GM12878 (cell line): Measurements from ENCODE around the gene LTBP3. TPM values are rescaled to one million over a fixed set of nuclear protein-coding genes. Genes with fewer than 3 reads are reported as not detected.

Source experiments
- BMI1 ChIP-seq: fragments of 450-650 bp; IDR thresholded peaks from 2 replicates; pipeline ENCODE4 v1.6.1; 2016; ENCODE audit warnings: mild to moderate bottlenecking, moderate library complexity, borderline replicate concordance
- CHD1 ChIP-seq: IDR thresholded peaks from 2 replicates; pipeline ENCODE4 v1.6.1; 2012; ENCODE audit warnings: low read depth, low read length, improper control_type of control experiment
- CREM ChIP-seq: IDR thresholded peaks from 2 replicates; pipeline ENCODE4 v1.6.1; 2014; ENCODE audit warnings: antibody characterized with exemption, low read depth
- JUNB ChIP-seq: IDR thresholded peaks from 2 replicates; pipeline ENCODE4 v1.6.1; 2016; ENCODE audit warnings: antibody characterized with exemption, mild to moderate bottlenecking
- POLR2AphosphoS2 ChIP-seq: IDR thresholded peaks from 2 replicates; pipeline ENCODE4 v1.6.1; 2011; ENCODE audit warnings: low read depth, mild to moderate bottlenecking, low read length, improper control_type of control experiment, moderate library complexity
- POLR2AphosphoS5 ChIP-seq: IDR thresholded peaks from 2 replicates; pipeline ENCODE4 v1.6.1; 2011; ENCODE audit warnings: mild to moderate bottlenecking, low read length, inconsistent platforms
- PRDM15 ChIP-seq: fragments of 450-650 bp; formaldehyde crosslinking; IDR thresholded peaks from 2 replicates; pipeline ENCODE4 v1.4.0; 2020; ENCODE audit warnings: mild to moderate bottlenecking, moderate library complexity
- SMAD1 ChIP-seq: fragments of 450-650 bp; IDR thresholded peaks from 2 replicates; pipeline ENCODE4 v1.6.1; 2018; ENCODE audit warnings: mild to moderate bottlenecking, low read depth; ENCODE audit not compliant: partially characterized antibody
- SMC3 ChIP-seq: IDR thresholded peaks from 2 replicates; pipeline ENCODE4 v1.6.1; 2011; ENCODE audit warnings: low read length, improper control_type of control experiment, borderline replicate concordance
- SREBF2 ChIP-seq: IDR thresholded peaks from 2 replicates; pipeline ENCODE4 v1.6.1; 2012; ENCODE audit warnings: mild to moderate bottlenecking, low read length
- TBL1XR1 ChIP-seq: IDR thresholded peaks from 2 replicates; pipeline ENCODE4 v1.6.1; 2012; ENCODE audit warnings: low read depth, low read length, improper control_type of control experiment
- WRNIP1 ChIP-seq: IDR thresholded peaks from 2 replicates; pipeline ENCODE4 v1.6.1; 2011; ENCODE audit warnings: low read depth, low read length, improper control_type of control experiment, borderline replicate concordance
- ZBTB11 ChIP-seq: fragments of 450-650 bp; formaldehyde crosslinking; IDR thresholded peaks from 2 replicates; pipeline ENCODE4 v1.5.0; 2022; ENCODE audit warnings: mild to moderate bottlenecking, missing genetic modification characterization
- ZNF24 ChIP-seq: fragments of 450-650 bp; IDR thresholded peaks from 2 replicates; pipeline ENCODE4 v1.6.1; 2017; ENCODE audit warnings: antibody characterized with exemption, mild to moderate bottlenecking
- polyA plus RNA-seq, 11 experiments: library from polyadenylated mRNA; depleted of rRNA in 4 of 11; unstranded in 6 of 11; stranded (reverse) in 5 of 11; fragments of >200 nt; fragmentation: Nextera tagmentation in 4 of 11; fragmentation: Illumina TruSeq in 1 of 11; extraction: Ambion mirVana in 4 of 11; extraction: Trizol in 1 of 11; gene quantifications; 1 replicate in 1 of 11; 2 replicates in 10 of 11; pipeline versions ENCODE4 v1.2.1 to v1.2.3, GENCODE V29; 2011 to 2016; ENCODE audit warnings: inconsistent platforms in 2 of 11, missing spikeins in 2 of 11, low read depth in 1 of 11
- total RNA-seq, 4 experiments: library from RNA; depleted of rRNA in 3 of 4; stranded (reverse); fragments of >200 nt in 3 of 4; fragmentation: Illumina TruSeq in 1 of 4; extraction: Trizol in 1 of 4; gene quantifications; 2 replicates each; pipeline versions ENCODE4 v1.2.1 to v1.2.3, GENCODE V29; 2013 to 2021
- TF ChIP-seq, protein P1 (sequence below): fragments of 450-650 bp; formaldehyde crosslinking; IDR thresholded peaks from 2 replicates; pipeline ENCODE4 v1.4.0; 2022; ENCODE audit warnings: mild to moderate bottlenecking, moderate library complexity
- TF ChIP-seq, protein P2 (sequence below): fragments of 450-650 bp; conservative IDR thresholded peaks from 2 replicates; pipeline ENCODE4 v1.6.1; 2017; ENCODE audit warnings: mild to moderate bottlenecking, moderate library complexity

LTBP3 gene
- total and polyA plus RNA-seq, 10 of the 15 experiments (the other 5 are each of a cell fraction or from before 2014, with no cell fraction given): 2.2 to 12.2 (median 6.2) TPM; not detected in 2

GRCh38 chr11:65501472-65502273 lies 56.5 kb downstream of the LTBP3 start (continued):
- TF ChIP-seq, protein P1, sequence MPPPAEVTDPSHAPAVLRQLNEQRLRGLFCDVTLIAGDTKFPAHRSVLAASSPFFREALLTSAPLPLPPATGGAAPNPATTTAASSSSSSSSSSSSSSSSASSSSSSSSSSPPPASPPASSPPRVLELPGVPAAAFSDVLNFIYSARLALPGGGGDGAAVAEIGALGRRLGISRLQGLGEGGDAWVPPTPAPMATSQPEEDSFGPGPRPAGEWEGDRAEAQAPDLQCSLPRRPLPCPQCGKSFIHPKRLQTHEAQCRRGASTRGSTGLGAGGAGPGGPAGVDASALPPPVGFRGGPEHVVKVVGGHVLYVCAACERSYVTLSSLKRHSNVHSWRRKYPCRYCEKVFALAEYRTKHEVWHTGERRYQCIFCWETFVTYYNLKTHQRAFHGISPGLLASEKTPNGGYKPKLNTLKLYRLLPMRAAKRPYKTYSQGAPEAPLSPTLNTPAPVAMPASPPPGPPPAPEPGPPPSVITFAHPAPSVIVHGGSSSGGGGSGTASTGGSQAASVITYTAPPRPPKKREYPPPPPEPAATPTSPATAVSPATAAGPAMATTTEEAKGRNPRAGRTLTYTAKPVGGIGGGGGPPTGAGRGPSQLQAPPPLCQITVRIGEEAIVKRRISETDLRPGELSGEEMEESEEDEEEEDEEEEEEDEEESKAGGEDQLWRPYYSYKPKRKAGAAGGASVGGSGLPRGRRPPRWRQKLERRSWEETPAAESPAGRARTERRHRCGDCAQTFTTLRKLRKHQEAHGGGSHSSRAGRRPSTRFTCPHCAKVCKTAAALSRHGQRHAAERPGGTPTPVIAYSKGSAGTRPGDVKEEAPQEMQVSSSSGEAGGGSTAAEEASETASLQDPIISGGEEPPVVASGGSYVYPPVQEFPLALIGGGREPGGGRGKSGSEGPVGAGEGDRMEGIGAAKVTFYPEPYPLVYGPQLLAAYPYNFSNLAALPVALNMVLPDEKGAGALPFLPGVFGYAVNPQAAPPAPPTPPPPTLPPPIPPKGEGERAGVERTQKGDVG (CRISPR knock-in tag): peak; percentile 21; the same call in 1 of the 2 replicates
- TF ChIP-seq SMC3 (0 out of 2 replicates have a peak, but pooled peaks have one; percentile 1), ZNF24 (no peak), TBL1XR1 (peak; percentile 8), POLR2AphosphoS2 (peak; percentile 94), CREM (no peak), JUNB (0 out of 2 replicates have a peak, but pooled peaks have one; percentile 4), WRNIP1 (0 out of 2 replicates have a peak, but pooled peaks have one; percentile 79), PRDM15 (CRISPR knock-in tag) (peak; percentile 77; the same call in 1 of the 2 replicates), ZBTB11 (CRISPR knock-in tag) (peak; percentile 54), POLR2AphosphoS5 (peak; percentile 97), SMAD1 (peak; percentile 90), SREBF2 (no peak), CHD1 (peak; percentile 92; the same call in 1 of the 2 replicates), BMI1 (peak; percentile 51; the same call in 1 of the 2 replicates)
- TF ChIP-seq, protein P2, sequence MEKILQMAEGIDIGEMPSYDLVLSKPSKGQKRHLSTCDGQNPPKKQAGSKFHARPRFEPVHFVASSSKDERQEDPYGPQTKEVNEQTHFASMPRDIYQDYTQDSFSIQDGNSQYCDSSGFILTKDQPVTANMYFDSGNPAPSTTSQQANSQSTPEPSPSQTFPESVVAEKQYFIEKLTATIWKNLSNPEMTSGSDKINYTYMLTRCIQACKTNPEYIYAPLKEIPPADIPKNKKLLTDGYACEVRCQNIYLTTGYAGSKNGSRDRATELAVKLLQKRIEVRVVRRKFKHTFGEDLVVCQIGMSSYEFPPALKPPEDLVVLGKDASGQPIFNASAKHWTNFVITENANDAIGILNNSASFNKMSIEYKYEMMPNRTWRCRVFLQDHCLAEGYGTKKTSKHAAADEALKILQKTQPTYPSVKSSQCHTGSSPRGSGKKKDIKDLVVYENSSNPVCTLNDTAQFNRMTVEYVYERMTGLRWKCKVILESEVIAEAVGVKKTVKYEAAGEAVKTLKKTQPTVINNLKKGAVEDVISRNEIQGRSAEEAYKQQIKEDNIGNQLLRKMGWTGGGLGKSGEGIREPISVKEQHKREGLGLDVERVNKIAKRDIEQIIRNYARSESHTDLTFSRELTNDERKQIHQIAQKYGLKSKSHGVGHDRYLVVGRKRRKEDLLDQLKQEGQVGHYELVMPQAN: peak; percentile 24; the same call in 1 of the 2 replicates
